HG02981 (cell line): Measurements from ENCODE around the gene C21orf91.

Experiments
- ATAC-seq: cut with Tn5 transposase; IDR thresholded peaks from one replicate; pipeline ENCODE4 v1.9.1; 2021; ENCODE audit warnings: mild to moderate bottlenecking, moderate library complexity; ENCODE audit not compliant: unreplicated experiment

Gene C21orf91

DNA sequence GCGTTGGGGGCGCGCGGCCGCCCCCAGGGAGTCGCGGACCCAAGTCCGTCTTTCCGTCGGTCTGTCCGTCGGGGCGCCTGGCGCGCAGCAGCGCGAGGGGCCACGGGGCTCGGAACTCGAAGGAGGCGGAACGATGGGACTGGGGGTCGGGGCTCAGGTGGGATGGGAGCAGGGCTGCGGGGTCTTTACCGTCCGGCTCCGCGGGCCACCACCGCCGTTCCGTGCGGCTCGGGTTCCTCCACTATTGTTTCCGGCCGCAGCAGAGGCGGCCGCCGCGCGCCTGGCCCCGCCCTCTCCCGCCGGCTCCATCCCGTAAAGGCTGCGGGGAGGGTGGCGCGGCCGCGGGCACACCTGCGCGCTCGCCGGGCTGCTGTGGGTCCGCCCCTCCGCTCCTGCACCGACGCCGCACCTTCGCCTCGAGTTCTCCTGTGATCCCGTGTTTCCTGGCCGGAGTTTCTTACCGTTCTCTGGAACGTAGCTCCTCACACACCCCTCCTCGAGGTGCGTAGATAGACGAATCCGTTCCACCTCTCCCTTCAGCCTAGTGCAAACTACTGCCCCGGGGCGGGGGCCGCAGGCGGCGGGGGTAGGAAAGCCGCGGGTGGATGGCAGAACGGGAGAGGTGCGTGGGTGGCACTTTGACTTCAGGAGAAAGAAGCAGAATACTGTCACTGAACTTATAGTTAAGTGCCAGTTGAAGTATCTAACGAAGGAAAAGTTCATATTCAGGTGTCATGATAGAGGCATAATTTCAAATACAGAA, at the start of gene C21orf91:
TSS of gene C21orf91 (minus strand) at position 243 of the 763 bp plus-strand sequence. CDS start 1,038 bp downstream, outside the sequence.
- ATAC-seq, result peak; percentile 88

DNA sequence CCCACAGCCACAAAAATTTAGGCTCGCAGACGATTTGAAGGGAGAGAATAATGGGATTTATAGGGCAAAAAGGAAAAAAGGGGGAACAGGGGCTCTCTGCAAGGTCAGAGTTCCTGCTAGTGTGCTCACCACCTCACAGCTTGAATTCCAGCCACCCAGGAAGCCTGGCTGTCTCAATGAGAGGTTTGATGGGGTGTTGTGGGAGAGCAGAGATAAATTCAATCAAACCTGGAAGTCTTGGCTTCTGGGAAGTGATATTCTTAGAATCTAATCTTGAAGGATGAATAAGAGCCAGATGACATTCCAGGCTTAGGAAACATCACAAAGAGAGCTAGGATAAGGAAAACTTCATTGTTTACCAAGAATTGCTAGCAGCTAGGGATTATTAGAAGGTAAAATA, 47.4 kb upstream of the C21orf91 start:
- ATAC-seq, result no peak

DNA sequence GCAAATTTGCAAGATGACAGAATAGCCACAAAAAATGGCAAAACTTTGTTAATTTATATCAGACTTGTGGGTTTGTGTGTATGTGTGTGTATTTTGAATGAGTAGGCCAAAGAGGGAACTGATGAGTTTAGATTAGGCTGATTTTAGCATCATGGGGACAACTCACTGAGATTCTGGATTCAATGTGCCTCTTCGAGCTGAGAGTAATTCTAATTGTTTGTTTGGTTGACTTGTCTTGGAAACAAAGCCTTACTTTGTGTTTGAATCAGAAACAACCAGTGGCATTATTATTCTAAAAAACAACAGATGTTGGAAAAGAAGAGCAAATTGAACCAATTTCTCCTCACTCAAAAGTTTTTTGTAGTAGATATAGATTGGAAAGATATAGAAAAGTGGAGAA, 40.5 kb upstream of the C21orf91 start:
- no peak for ATAC-seq

DNA sequence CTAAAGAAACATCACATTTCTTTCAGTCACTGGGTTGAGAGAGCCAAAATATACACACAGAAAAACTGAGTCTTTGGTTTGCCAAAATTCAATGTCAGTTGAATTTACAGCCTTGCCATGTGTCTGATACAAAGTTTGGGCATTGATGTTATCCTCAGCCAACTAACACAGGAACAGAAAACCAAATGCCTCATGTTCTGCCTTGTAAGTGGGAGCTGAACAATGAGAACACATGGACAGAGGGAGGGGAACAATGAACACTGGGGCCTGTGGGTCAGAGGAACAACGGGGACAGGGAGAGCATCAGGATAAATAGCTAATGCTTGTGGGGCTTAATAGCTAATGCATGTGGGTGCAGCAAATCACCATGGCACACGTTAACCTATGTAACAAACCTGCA, 39.6 kb upstream of the C21orf91 start:
- ATAC-seq, result no peak

DNA sequence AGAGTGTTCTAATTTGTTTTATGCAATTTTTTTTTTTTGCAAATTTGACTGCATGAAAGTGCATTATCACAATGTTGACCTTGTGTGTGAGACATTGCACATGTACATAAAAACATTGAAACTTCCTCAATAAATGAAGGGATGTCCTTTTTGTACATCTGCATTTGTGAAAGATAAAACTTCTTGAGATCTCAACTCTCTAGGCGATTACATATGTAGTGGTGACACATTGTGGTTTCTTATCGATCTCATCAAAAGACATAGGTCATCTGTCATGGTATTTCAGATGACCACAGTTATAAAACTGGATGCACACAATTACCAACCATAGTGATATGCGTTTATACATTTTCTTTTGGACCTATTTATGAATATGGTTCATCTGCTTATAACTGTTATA, 35.6 kb upstream of the C21orf91 start:
- ATAC-seq, result no peak

DNA sequence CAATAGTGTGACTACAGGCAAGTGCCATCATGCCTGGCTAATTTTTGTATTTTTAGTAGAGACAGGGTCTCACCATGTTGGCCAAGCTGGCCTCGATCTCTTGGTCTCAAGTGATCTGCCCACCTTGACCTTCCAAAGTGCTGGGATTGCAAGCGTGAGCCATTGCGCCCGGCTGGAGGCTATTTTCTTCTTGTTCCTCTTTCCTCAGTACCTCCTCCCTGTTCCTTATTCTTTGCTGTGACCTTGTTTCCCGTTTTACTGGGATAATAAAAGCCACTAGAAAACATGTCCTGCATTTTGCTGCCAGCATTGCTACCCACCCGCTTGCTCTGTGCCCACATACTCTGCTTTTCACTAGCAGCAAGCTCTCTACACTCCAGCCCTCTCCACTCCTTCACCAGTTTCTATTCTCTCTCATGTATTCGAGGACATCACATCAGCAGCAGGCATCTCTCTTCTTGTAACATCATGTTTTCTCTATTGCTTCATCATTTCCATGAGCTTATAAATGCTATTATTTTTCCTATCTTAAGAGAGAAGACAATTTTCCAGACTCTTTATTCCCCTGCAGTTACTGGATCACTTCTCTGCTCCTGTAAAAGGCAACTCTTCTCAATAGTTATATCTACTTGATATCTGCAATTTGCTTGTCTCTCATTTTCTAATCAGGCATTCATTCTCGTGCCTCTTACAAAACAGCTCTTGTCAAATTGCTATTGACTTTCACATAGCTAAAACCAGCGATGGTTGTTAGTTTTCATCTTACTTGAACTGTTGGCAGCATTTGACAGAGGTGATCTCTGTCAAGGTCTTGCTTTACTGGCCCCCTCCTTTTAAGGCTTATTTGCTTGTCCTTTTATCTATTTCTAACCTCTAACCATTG, 34.5 kb upstream of the C21orf91 start:
- ATAC-seq, result no peak

DNA sequence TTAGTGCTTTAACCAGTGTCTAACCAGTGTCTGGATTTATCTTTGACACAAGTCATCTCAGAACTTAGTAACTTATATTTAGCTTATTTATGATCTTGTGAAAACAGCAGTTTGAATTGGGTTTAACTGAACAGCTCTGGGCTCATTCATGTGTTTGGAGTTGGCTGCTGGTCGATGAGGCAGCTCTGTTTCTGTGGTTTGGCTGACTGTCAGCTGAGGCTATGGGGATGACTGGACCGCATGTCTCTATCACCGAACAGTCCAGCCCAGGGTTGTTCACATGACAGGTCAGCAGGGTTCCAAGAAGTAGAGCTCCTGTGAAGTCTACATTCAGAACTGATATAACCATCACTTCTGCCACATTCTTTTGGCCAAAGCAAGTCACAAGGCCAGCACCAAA, 29.1 kb upstream of the C21orf91 start:
- peak; percentile 83 for ATAC-seq

DNA sequence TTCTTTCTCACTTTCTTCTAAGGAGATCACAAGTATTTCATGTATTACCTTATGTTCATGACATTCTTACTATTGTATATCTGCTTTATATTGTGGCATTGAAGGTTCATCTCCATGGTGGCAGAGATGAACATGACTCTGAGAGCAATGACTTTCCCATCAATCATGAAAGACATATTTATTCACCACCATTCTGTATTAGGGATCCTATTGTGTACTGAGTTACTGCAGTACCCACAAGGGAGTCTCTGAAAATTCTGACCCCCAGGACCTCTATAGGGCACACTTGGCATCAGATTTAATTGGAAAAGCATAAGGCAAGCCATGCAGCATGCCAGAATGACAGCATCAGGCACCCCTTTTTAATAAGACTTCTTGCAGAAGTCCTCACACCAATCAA, 21.9 kb upstream of the C21orf91 start:
- no peak for ATAC-seq

DNA sequence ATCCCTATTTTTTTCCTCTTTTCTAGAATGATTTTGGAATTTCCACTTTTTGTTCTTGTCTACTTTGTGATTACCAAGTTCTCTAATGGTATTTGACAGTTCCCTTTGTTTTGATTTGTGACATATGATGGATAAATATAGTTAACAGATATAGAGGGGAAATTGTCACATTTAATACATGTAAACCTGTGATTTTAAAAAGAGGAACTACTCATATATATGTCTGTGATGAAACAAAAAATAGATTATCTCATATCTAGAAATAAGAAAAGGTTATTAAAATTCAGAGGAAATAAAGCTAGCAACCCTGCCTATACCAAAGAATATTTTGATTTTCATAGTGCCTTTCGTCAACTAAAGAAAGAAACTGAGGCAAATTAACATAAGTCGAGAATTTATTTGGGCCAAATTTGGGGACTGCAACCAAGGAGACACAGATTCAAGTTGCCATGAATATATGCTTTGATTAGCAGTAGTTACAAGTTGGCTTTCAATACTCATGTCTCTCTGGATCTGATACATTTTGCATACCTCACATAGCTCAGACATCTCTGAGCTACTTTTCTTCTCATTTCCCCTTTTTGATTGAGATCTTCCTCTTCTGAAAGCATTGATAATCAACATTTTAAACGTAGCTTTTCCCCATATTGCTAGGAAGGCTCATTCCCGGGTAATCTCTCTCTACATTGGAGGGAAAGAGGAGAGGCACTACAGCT, 15.6 kb upstream of the C21orf91 start:
- ATAC-seq, result peak; percentile 65

DNA sequence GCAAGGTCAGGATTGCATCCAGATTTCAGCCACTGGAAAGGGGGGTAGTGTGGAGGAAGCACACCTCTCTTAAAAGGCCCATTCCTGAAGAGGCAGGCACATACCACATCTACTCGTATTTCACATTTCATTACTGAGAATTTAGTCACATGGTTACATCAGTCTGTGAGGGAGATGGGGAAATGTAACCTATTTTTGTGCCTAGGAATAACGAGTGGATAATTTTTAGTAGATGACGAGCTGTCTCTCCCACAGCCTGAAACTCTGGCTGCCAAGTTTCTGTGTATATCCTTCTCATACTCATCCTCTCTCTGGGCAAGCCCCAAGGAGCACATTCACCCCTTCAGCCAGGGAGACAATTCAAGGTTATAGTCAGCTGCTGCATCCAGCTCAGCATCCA, 10.3 kb upstream of the C21orf91 start:
- ATAC-seq, result no peak

DNA sequence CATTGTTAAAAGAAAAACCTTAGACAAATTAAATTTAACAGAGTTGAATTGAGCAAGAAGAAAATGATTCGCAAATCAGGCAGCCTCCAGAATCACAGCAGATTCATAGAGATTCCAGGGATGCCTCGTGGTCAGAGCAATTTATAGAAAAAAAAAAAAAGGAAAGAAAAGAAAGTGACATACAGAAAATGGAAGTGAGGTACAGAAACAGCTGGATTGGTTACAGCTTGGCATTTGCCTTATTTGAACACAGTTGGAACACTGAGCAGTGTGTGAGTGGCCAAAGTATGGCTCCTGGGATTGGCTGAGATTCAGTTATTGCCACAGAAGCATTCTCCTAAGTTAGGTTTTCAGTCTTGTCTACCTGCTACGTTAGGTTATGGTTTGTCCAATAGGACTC, 9.1 kb upstream of the C21orf91 start:
- no peak for ATAC-seq

DNA sequence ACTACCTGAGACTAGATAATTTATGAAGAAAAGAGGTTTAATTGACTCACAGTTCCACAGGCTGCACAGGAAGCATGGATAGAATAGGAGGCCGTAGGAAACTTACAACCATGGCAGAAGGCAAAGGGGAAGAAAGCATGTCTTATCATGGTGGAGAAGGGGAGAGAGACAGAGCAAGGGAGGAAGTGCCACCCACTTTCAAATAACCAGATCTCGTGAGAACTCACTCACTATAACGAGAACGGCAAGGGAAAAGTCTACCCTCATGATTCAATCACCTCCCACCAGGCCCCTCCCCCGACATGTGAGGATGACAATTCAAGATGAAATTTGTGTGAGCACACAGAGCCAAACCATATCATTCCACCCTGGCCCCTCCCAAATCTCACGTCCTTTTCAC, 4.7 kb upstream of the C21orf91 start:
- ATAC-seq, result no peak

DNA sequence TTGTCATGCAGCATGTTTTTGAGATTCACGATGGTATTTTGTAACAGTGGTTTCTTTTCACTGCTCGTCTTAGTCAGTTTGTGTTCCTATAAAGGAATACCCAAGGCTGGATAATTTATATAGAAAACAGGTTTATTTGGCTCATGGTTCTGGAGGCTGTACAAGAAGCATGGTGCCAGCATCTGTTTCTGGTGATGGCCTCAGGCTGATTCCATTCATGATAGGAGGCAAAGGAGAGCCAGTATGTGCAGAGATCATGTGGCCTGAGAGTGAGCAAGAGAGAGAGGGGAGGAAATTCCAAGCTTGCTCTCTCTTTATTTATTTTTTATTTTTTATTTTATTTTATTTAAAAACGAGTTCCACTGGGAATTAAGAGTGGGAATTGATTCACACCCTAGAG, 2.0 kb upstream of the C21orf91 start:
- ATAC-seq, result no peak

DNA sequence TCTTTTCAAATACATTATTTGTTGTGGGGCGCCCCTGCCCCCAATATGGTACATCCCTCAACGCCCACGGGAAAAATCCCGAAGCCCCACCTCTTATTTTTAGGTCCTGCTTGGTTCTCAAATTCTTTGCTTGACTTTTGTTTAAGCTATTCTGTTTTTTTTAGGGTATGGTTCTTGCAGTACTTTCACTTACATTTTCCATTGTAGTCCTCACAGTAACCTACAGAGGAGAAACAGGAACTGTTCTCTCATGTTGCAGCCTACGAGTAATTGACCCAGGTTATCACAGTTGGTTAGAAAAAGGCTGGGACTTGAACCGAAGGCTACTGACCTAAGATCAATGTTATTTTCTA, 697 bp upstream of the C21orf91 start:
- ATAC-seq, result peak; percentile 61

DNA sequence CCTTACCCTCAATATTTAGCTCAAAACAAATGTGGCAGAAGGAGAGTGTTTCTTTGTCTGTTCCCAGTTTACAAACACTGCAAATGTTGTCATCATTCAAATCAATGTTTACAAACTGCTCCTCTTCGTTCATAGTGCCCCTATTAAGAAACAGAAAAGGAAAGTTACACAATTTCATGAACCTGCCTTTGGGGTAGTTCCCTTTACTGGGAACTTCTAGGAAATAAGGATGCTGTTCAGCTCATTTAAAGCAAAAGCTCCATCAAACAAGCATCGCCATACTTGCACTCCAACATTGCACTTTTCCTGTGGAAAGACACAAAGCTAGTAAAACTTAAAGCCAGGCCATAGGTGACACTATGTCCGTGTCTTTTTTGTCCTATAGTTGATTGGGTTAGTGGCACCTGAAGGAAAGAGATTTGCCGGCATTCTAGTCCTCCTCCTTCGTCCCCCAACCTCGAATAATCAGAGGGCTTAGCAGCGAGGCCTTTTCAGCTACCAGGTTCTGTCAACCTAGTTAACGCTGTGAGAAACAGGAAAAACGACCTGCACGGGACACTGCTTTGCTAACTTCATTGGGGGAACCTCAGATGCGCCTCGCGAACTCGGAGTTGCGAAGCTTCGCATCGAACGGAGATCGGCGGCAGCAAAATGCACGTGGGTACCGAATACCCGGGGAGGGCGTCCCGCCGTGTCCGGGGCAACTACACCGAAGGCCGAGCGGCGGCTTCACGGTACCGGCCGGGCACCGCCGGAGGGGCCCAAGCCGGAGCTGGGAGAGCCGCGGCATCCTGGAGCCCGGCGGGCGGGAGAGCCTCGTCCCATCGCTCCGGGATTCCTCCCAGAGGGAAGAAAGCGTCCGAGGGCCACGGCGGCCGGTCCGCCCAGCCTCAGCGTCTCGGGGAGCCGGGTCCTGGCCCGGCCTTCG, 706 bp downstream of the C21orf91 start:
- ATAC-seq, result peak; percentile 8

DNA sequence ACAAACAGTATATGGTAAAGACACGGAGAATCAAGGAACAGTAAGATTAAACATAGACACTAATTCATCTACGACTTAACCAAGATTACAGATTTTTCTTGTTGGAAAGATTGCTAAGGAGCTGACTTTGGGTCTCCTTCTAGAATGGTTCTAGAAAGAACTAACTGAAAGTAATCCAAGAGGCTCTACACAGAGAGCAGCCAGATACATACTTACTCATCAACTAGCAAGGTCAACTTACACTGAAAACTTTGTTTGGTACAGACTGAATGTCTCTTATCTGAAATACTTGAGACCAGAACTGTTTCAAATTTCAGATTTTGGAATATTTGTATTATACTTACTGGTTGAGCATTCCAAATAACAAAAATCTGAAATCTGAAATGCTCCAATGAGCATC, 5.8 kb downstream of the C21orf91 start:
- ATAC-seq, result no peak

DNA sequence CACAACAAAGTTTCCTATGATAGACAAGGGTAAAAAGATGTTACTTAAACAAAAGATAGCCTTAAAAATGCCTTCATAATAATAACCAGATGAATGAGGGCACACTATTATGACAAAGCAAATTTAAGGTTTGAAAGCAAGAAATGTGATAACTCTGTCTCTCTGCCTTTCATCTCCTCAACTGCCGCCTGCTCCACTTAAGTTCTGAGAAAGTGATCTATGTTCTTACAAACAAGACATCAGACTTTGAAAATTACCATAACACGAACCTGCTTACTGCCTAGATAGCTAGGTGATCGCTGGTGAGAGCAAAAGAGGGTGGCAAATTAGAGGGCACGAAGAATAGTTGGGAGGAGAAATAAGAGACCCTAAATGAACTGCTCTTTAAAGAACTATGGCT, 13.2 kb downstream of the C21orf91 start:
- ATAC-seq, result no peak

DNA sequence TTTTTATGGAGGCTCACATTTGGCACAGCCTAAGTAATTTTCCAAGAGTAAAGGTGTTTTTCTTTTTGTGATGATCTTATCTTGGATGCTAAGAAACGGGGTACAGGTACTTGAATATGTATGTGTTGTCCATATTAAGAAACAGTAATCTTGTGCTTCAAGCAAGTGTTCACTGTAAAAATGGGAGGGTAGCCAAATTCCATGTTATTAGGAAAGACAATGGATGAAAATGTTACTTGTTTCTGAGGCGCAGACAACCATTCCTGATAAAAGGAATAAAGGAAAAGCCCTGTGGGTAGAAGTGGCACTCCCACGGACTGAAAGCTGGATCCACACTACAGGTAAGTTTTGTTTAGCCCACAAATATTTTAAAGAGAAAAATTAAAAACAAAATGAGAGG, 15.6 kb downstream of the C21orf91 start:
- ATAC-seq, result no peak

DNA sequence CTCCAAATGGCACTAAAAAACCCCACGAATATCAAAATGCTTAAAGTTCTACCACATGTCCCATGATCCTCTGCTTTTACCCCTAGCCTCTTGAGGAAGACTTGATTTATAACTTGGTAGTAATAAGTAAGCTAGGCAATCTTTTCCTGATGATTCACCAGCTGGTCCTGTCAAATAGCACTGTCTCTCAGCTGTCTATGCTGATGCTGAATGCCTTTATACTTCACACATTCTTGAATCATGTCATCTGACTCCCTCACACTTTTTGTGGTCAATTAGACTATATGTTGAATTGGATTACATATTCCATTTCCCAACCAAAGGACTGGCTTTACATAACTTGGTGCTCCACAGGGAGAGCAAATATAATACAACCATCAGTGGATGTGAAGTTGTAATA, 16.6 kb downstream of the C21orf91 start:
- no peak for ATAC-seq

DNA sequence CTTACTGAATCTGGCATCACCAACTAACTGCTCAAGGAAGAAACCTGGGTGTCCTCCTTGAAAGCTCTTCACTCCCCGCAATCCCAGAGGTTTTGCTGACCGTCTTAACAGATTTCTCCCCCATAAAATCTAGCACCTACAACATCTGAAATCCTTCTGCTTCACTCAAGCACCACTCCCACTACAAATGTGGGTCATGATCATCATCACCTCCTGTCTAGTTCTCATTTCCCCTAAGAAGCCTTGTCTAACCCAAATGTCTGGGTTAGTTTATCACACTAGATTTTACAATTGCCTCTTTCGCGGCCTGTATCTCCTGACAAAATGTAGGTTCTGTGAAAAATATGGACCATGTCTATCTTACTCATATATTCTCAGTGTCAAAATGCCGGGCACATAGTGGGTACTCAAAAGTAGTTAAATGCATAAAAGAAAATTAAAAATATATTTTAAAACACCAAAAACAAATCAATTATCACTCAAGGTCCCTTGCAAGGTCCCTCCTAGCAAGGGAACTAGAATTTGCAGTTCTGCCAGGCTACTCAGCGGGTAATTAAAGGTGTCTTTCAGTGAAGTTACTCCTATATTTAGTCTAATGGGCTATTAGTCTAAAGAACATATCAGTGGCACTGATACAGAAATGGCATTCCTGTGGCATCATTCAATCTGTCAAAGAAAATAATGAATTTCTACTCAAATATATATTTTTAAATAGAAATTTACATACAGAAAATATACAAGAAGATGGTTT, 19.6 kb downstream of the C21orf91 start:
- no peak for ATAC-seq
